HG03039 (cell line): ENCODE data around the gene SPATC1L.

Source experiments
- ATAC-seq: cut with Tn5 transposase; IDR thresholded peaks from one replicate; pipeline ENCODE4 v1.9.1; 2021; ENCODE audit warnings: mild to moderate bottlenecking, moderate library complexity; ENCODE audit not compliant: unreplicated experiment

SPATC1L gene

GRCh38 chr21:46215436-46216131 lies 31.3 kb upstream of the SPATC1L start:
- no peak for ATAC-seq

GRCh38 chr21:46214478-46215340 lies 30.4 kb upstream of the SPATC1L start:
- no peak for ATAC-seq

GRCh38 chr21:46213620-46214286 lies 29.5 kb upstream of the SPATC1L start:
- no peak for ATAC-seq

GRCh38 chr21:46212721-46213484 lies 28.6 kb upstream of the SPATC1L start:
- no peak for ATAC-seq

GRCh38 chr21:46211786-46212720 lies 27.8 kb upstream of the SPATC1L start:
- no peak for ATAC-seq

- no peak for ATAC-seq
Measured at GRCh38 chr21:46211376-46211775, 27.1 kb upstream of the SPATC1L start.

GRCh38 chr21:46210378-46211136 lies 26.3 kb upstream of the SPATC1L start:
- no peak for ATAC-seq

GRCh38 chr21:46208761-46209721 lies 24.8 kb upstream of the SPATC1L start:
- ATAC-seq, result no peak

- ATAC-seq, result no peak
Measured at GRCh38 chr21:46207920-46208591, 23.8 kb upstream of the SPATC1L start.

- ATAC-seq, result no peak
Measured at GRCh38 chr21:46207006-46207919, 23.0 kb upstream of the SPATC1L start.

- no peak for ATAC-seq
Measured at GRCh38 chr21:46206163-46207005, 22.1 kb upstream of the SPATC1L start.

- ATAC-seq, result no peak
Measured at GRCh38 chr21:46205766-46206162, 21.5 kb upstream of the SPATC1L start.

GRCh38 chr21:46205166-46205565 lies 20.9 kb upstream of the SPATC1L start:
- ATAC-seq, result no peak

GRCh38 chr21:46203203-46203600 lies 18.9 kb upstream of the SPATC1L start:
- ATAC-seq, result no peak

GRCh38 chr21:46202592-46203202 lies 18.4 kb upstream of the SPATC1L start:
- ATAC-seq, result no peak
